ENCODE results near the gene MAP1LC3B. TPM values are rescaled to one million over a fixed set of nuclear protein-coding genes. Genes with fewer than 3 reads are reported as not detected.
A peak's percentile ranks its signal among the peaks of the same experiment; 100 is the strongest.

Gene MAP1LC3B
- total and polyA plus RNA-seq, 2 experiments from 2014 or later = 73.3 to 134 TPM

DNA sequence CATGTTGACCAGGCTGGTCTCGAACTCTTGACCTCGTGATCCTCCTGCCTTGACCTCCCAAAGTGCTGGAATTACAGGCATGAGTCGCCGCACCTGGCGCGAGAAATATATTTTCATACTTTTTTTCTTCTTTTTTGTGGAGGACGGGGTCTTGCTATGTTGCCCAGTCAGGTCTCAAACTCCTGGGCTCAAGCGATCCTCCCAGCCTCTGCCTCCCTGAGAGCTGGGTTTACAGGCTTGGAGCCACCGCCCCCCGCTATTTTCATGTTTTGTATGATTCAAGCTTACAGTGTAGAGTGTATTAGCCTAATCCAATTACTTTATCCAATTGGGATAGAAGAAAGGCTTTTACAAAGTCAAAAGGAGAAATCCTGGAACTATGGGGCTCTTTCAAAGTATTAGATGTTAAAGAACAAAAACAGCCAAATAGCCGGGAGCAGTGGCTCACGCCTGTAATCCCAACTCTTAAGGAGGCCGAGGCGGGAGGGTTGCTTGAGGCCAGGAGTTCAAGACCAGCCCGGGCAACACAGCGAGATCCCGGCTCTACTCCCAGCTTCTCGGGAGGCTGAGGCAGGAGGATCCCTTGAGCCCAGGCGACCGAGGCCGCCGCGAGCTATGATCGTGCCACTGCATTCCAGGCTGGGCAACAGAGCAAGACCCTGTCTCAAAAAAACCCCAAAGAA is 1.4 kb upstream of the MAP1LC3B start:
- H4K20me1 ChIP-seq (ENCODE audit: insufficient read depth, poor library complexity, severe bottlenecking) = peaks cover 29% of the 10 kb centered on the region
- no peaks in the 10 kb centered on the region for H3K36me3 ChIP-seq (replicated peaks; ENCODE audit: insufficient read depth, low read depth)
- WGBS (ENCODE audit: low lambda C conversion rate, missing lambda C conversion rate) = 96% methylated on average over 24 of the region's 24 CpGs
- H3K9me3 ChIP-seq (ENCODE audit: low read depth) = no peaks in the 10 kb centered on the region
- H3K4me1 ChIP-seq (ENCODE audit: insufficient read depth) = peaks cover 25% of the 10 kb centered on the region
- no peaks in the 10 kb centered on the region for H3K27me3 ChIP-seq
- peak overlapping the region; percentile 98 for H3K27ac ChIP-seq
- no peak for TF ChIP-seq CTCF (IDR thresholded peaks at IDR 0.05; ENCODE audit: poor library complexity)
- no peak for TF ChIP-seq EZH2 (IDR thresholded peaks at IDR 0.05; ENCODE audit: borderline replicate concordance)
- TF ChIP-seq EZH2phosphoT487 (IDR thresholded peaks at IDR 0.05; ENCODE audit: low read depth, severe bottlenecking, unreplicated experiment) = no peak
- H3K79me2 ChIP-seq = peaks cover 30% of the 10 kb centered on the region
- no peak for DNase-seq (ENCODE audit: low spot score)
- H3K4me2 ChIP-seq = peak overlapping the region; percentile 87
- H3K9me2 ChIP-seq (replicated peaks; ENCODE audit: insufficient read depth) = no peaks in the 10 kb centered on the region
- peak overlapping the region; percentile 41 for H3K4me3 ChIP-seq
- peak overlapping the region; percentile 25 for H2AFZ ChIP-seq

GRCh38 chr16:87391324-87391949 is 699 bp upstream of the MAP1LC3B start:
- peak overlapping the region; percentile 41 for H3K4me3 ChIP-seq
- DNase-seq (ENCODE audit: low spot score) = peak; percentile 81
- peaks cover 36% of the 10 kb centered on the region for H4K20me1 ChIP-seq (ENCODE audit: insufficient read depth, poor library complexity, severe bottlenecking)
- H3K9me3 ChIP-seq (ENCODE audit: low read depth) = no peaks in the 10 kb centered on the region
- WGBS (ENCODE audit: low lambda C conversion rate, missing lambda C conversion rate) = 8% methylated on average over 41 of the region's 44 CpGs
- H3K4me2 ChIP-seq = peak overlapping the region; percentile 87
- no peaks in the 10 kb centered on the region for H3K36me3 ChIP-seq (replicated peaks; ENCODE audit: insufficient read depth, low read depth)
- peak overlapping the region; percentile 98 for H3K27ac ChIP-seq
- TF ChIP-seq CTCF (IDR thresholded peaks at IDR 0.05; ENCODE audit: poor library complexity) (no peak), EZH2 (IDR thresholded peaks at IDR 0.05; ENCODE audit: borderline replicate concordance) (no peak), EZH2phosphoT487 (IDR thresholded peaks at IDR 0.05; ENCODE audit: low read depth, severe bottlenecking, unreplicated experiment) (no peak)
- no peaks in the 10 kb centered on the region for H3K27me3 ChIP-seq
- H3K4me1 ChIP-seq (ENCODE audit: insufficient read depth) = peaks cover 25% of the 10 kb centered on the region
- no peaks in the 10 kb centered on the region for H3K9me2 ChIP-seq (replicated peaks; ENCODE audit: insufficient read depth)
- H2AFZ ChIP-seq = peak overlapping the region; percentile 25
- peaks cover 36% of the 10 kb centered on the region for H3K79me2 ChIP-seq

GRCh38 chr16:87392821-87393679 is 914 bp downstream of the MAP1LC3B start:
- Histone ChIP-seq H3K9me2 (replicated peaks; ENCODE audit: insufficient read depth) (no peaks in the 10 kb centered on the region), H3K27me3 (no peaks in the 10 kb centered on the region), H3K79me2 (peaks cover 52% of the 10 kb centered on the region), H3K4me1 (ENCODE audit: insufficient read depth) (peaks cover 17% of the 10 kb centered on the region), H3K36me3 (replicated peaks; ENCODE audit: insufficient read depth, low read depth) (no peaks in the 10 kb centered on the region), H4K20me1 (ENCODE audit: insufficient read depth, poor library complexity, severe bottlenecking) (peaks cover 51% of the 10 kb centered on the region), H2AFZ (no peak overlapping the region), H3K4me3 (peak overlapping the region; percentile 59), H3K4me2 (peak overlapping the region; percentile 87), H3K9me3 (ENCODE audit: low read depth) (no peaks in the 10 kb centered on the region), H3K27ac (peak overlapping the region; percentile 87)
- WGBS (ENCODE audit: low lambda C conversion rate, missing lambda C conversion rate) = 1% methylated on average over 51 of the region's 53 CpGs
- DNase-seq (ENCODE audit: low spot score) = peak; percentile 67
- TF ChIP-seq CTCF (IDR thresholded peaks at IDR 0.05; ENCODE audit: poor library complexity) = peak; percentile 52
- no peak for TF ChIP-seq EZH2phosphoT487 (IDR thresholded peaks at IDR 0.05; ENCODE audit: low read depth, severe bottlenecking, unreplicated experiment)
